ENCODE measurements around the gene UVRAG. TPM values are rescaled to one million over a fixed set of nuclear protein-coding genes. Genes with fewer than 3 reads are reported as not detected.

The UVRAG gene
- total RNA-seq, 4 donors from 2014 or later, result 27.1 to 35.9 (median 31.0) TPM

- no peak overlapping the region for H3K4me3 ChIP-seq (replicated peaks in 1 of 3)
- no peaks in the 10 kb centered on the region for H3K9me3 ChIP-seq
- H3K27me3 ChIP-seq, result no peaks in the 10 kb centered on the region
- H3K4me1 ChIP-seq, result peaks cover 6 to 11% of the 10 kb centered on the region in 2 donors
- 88 to 91% methylated on average over 3 of the region's 3 CpGs for WGBS, 2 donors
- intact Hi-C loops (cut with DNase I), result no loop called here
- TF ChIP-seq POLR2A (IDR thresholded peaks at IDR 0.05) (no peak), CTCF (IDR thresholded peaks at IDR 0.05) (no peak)
- H3K27ac ChIP-seq, result no peak overlapping the region
- DNase-seq, result no peak
- H3K36me3 ChIP-seq, result no peaks in the 10 kb centered on the region
Measured at GRCh38 chr11:75921808-75922207, 106.8 kb downstream of the UVRAG start.

GRCh38 chr11:75924966-75925784, 110.2 kb downstream of the UVRAG start:
- Histone ChIP-seq H3K4me1 (peaks cover 6 to 11% of the 10 kb centered on the region in 2 donors), H3K27ac (no peak overlapping the region)

GRCh38 chr11:75925785-75926164, 110.8 kb downstream of the UVRAG start:
- Histone ChIP-seq H3K9me3 (no peaks in the 10 kb centered on the region), H3K4me3 (replicated peaks in 1 of 3) (no peak overlapping the region), H3K4me1 (peaks cover 6 to 11% of the 10 kb centered on the region in 2 donors), H3K36me3 (no peaks in the 10 kb centered on the region), H3K27ac (no peak overlapping the region), H3K27me3 (no peaks in the 10 kb centered on the region)
- whole genome bisulfite sequencing, 2 donors, result 98% methylated on average over 1 of the region's 1 CpG
- intact Hi-C loops (cut with DNase I), result no loop called here
- TF ChIP-seq POLR2A (IDR thresholded peaks at IDR 0.05) (no peak), CTCF (IDR thresholded peaks at IDR 0.05) (no peak)
- DNase-seq, result no peak

More at GRCh38 chr11:75924966-75925784, 110.2 kb downstream of the UVRAG start:
- H3K27me3 ChIP-seq, result no peaks in the 10 kb centered on the region
- no peak for TF ChIP-seq POLR2A (IDR thresholded peaks at IDR 0.05)
- no peak for TF ChIP-seq CTCF (IDR thresholded peaks at IDR 0.05)
- no peak for DNase-seq
- 72 to 73% methylated on average over 6 of the region's 6 CpGs for WGBS, 2 donors
- no peak overlapping the region for H3K4me3 ChIP-seq (replicated peaks in 1 of 3)
- intact Hi-C loops (cut with DNase I), result no loop called here
- H3K9me3 ChIP-seq, result no peaks in the 10 kb centered on the region
- H3K36me3 ChIP-seq, result no peaks in the 10 kb centered on the region

GRCh38 chr11:75929706-75930105, 114.7 kb downstream of the UVRAG start:
- no peaks in the 10 kb centered on the region for H3K9me3 ChIP-seq
- no peak overlapping the region for H3K27ac ChIP-seq
- 97% methylated on average over 4 of the region's 4 CpGs for WGBS, 2 donors
- no peak for DNase-seq
- H3K36me3 ChIP-seq, result no peaks in the 10 kb centered on the region
- peaks cover 6 to 9% of the 10 kb centered on the region in 2 donors for H3K4me1 ChIP-seq
- intact Hi-C loops (cut with DNase I), result no loop called here
- no peaks in the 10 kb centered on the region for H3K27me3 ChIP-seq
- H3K4me3 ChIP-seq (replicated peaks in 1 of 3), result no peak overlapping the region
- TF ChIP-seq POLR2A (IDR thresholded peaks at IDR 0.05), result no peak

GRCh38 chr11:75930534-75930933, 115.5 kb downstream of the UVRAG start:
- H3K4me1 ChIP-seq, result peaks cover 0 to under 1% of the 10 kb centered on the region in 2 donors
- DNase-seq, result no peak
- WGBS, 2 donors, result 86 to 87% methylated on average over 5 of the region's 5 CpGs
- no peaks in the 10 kb centered on the region for H3K9me3 ChIP-seq
- H3K27ac ChIP-seq, result no peak overlapping the region
- no peak overlapping the region for H3K4me3 ChIP-seq (replicated peaks in 1 of 3)
- H3K27me3 ChIP-seq, result no peaks in the 10 kb centered on the region
- no peaks in the 10 kb centered on the region for H3K36me3 ChIP-seq
- TF ChIP-seq CTCF (IDR thresholded peaks at IDR 0.05), result no peak
- TF ChIP-seq POLR2A (IDR thresholded peaks at IDR 0.05), result no peak
- intact Hi-C loops (cut with DNase I), result no loop called here
